ENCODE results near the gene KDM6A. TPM values are rescaled to one million over a fixed set of nuclear protein-coding genes. Genes with fewer than 3 reads are reported as not detected.

Gene KDM6A
- total RNA-seq, 1 experiment from 2014 or later: 21.0 TPM

- TF ChIP-seq YY1 (IDR thresholded peaks at IDR 0.05; ENCODE audit: extremely low read depth, insufficient replicate concordance, low read depth, low read length) (no peak), CBX3 (IDR thresholded peaks at IDR 0.05; ENCODE audit: low read depth) (no peak), CEBPB (IDR thresholded peaks at IDR 0.05; ENCODE audit: low read depth) (no peak), POLR2AphosphoS5 (IDR thresholded peaks at IDR 0.05; ENCODE audit: low read depth, low read length) (no peak), ZFX (IDR thresholded peaks at IDR 0.05) (no peak), MAX (IDR thresholded peaks at IDR 0.05) (no peak)
These were observed 281.5 kb downstream of the KDM6A start (continued) for GRCh38 chrX:45154462-45154861.

GRCh38 chrX:45157647-45158046, 284.7 kb downstream of the KDM6A start:
- Histone ChIP-seq H3K9me2 (ENCODE audit: insufficient read depth) (no peaks in the 10 kb centered on the region), H3K27me3 (ENCODE audit: insufficient read depth, low read length) (no peaks in the 10 kb centered on the region), H2AFZ (ENCODE audit: low read depth, low read length, poor library complexity, severe bottlenecking) (no peak overlapping the region), H3K9me3 (ENCODE audit: control insufficient read depth in 1 of 2, insufficient read depth in 1 of 2, low read depth in 1 of 2, low read length in 2 of 2) (no peaks in the 10 kb centered on the region), H3K9ac (ENCODE audit: low read length) (no peak overlapping the region), H3K4me2 (ENCODE audit: low read length) (no peak overlapping the region), H4K20me1 (ENCODE audit: insufficient read depth) (no peaks in the 10 kb centered on the region), H3K4me1 (ENCODE audit: control insufficient read depth in 1 of 2, insufficient read depth in 2 of 2, low read length in 2 of 2) (no peaks in the 10 kb centered on the region), H3K4me3 (replicated peaks in 1 of 2; ENCODE audit: low read depth in 1 of 2, low read length in 2 of 2) (no peak overlapping the region), H3K27ac (ENCODE audit: low read depth, low read length) (no peak overlapping the region), H3K36me3 (ENCODE audit: control insufficient read depth in 1 of 2, insufficient read depth in 2 of 2, low read length in 2 of 2) (no peaks in the 10 kb centered on the region), H3K79me2 (ENCODE audit: insufficient read depth, low read length) (no peaks in the 10 kb centered on the region)
- no peak for ATAC-seq
- ChIA-PET CTCF (no interaction called here), RAD21 (ENCODE audit: low non-redundant PET in 1 of 2, low total read pairs in 2 of 2, uncharacterized antibody in 2 of 2, unreplicated experiment in 2 of 2) (no interaction called here), POLR2A (no interaction called here)
- no peak for DNase-seq (ENCODE audit: low read depth, low spot score)
- no TSS peak for BruUV-seq (replicated peaks)
- TF ChIP-seq ELF1 (IDR thresholded peaks at IDR 0.05; ENCODE audit: borderline replicate concordance, low read depth) (no peak), CEBPB (IDR thresholded peaks at IDR 0.05; ENCODE audit: low read depth) (no peak), ZNF274 (IDR thresholded peaks at IDR 0.05; ENCODE audit: low read depth, low read length) (no peak), TCF7L2 (IDR thresholded peaks at IDR 0.05; ENCODE audit: borderline replicate concordance, extremely low read depth, insufficient read depth, insufficient read length) (no peak), ATF3 (IDR thresholded peaks at IDR 0.05) (no peak), SP1 (IDR thresholded peaks at IDR 0.05; ENCODE audit: low read depth) (no peak), POLR2A (IDR thresholded peaks at IDR 0.05; ENCODE audit: borderline replicate concordance, extremely low read depth, insufficient read depth, insufficient read length) (no peak), EZH2phosphoT487 (IDR thresholded peaks at IDR 0.05; ENCODE audit: borderline replicate concordance) (no peak), EGR1 (IDR thresholded peaks at IDR 0.05; ENCODE audit: low read depth) (no peak)
- intact Hi-C loops (cut with micrococcal nuclease): no loop called here

Other genes with a start within 250 kb of the KDM6A start
- gene DUSP21, start 29.2 kb upstream of the KDM6A start, total RNA-seq (2021; ENCODE audit: unreplicated experiment): not detected

All from HCT116 (cell line).